PC-3 (cell line): ENCODE data around the gene GTPBP6. TPM values are rescaled to one million over a fixed set of nuclear protein-coding genes. Genes with fewer than 3 reads are reported as not detected.

ENCODE experiments used
- ATAC-seq: fragments of 200-7000 bp; cut with Tn5 transposase; 2 replicates; pipeline ENCODE4 v1.9.1; 2020; ENCODE audit warnings: mild to moderate bottlenecking, moderate library complexity
- Bru-seq: library from RNA; stranded (reverse); fragments of 400-500 nt; gene quantifications from one replicate; lab custom pipeline; 2021; lab: Mats Ljungman, UMichigan
- BruChase-seq, 2 experiments: library from RNA; stranded (reverse); fragments of 400-500 nt; gene quantifications; one replicate each; lab custom pipeline; 2021; lab: Mats Ljungman, UMichigan
- BruUV-seq: library from RNA; stranded (reverse); fragments of 400-500 nt; replicated peaks from 2 replicates; lab custom pipeline; 2021; lab: Mats Ljungman, UMichigan
- CTCF ChIA-PET: fragments of 300-600 bp; sonication (Branson Sonifier 250); formaldehyde crosslinking; loops from one replicate; lab custom pipeline; 2022; ENCODE audit warnings: antibody characterized with exemption; lab: Charles Lee
- POLR2A ChIA-PET: fragments of 300-600 bp; sonication (Branson Sonifier 250); formaldehyde crosslinking; loops from one replicate; lab custom pipeline; 2022; ENCODE audit warnings: antibody characterized with exemption; ENCODE audit not compliant: unreplicated experiment; lab: Charles Lee
- DNase-seq: peaks from one replicate; pipeline ENCODE4 v3.0.0-alpha.2; 2015
- H2AFZ ChIP-seq: fragments of 300-600 bp; sonication (generic); 2 replicates; pipeline ENCODE4 v1.6.0; 2016; ENCODE audit warnings: antibody characterized with exemption, low read length
- H3F3A ChIP-seq: fragments of 300-600 bp; sonication (generic); one replicate; pipeline ENCODE4 v1.6.0; 2017; ENCODE audit warnings: antibody characterized with exemption, low read length, control low read depth, mild to moderate bottlenecking; ENCODE audit not compliant: unreplicated experiment
- H3K27ac ChIP-seq: fragments of 300-600 bp; sonication (generic); 2 replicates; pipeline ENCODE4 v1.5.1; 2016; ENCODE audit warnings: mild to moderate bottlenecking, low read length
- H3K27me3 ChIP-seq: fragments of 300-600 bp; sonication (generic); 2 replicates; pipeline ENCODE4 v1.6.1; 2016; ENCODE audit warnings: low read length, mixed read lengths
- H3K36me3 ChIP-seq: fragments of 300-600 bp; sonication (generic); 2 replicates; pipeline ENCODE4 v1.6.1; 2016; ENCODE audit warnings: low read depth, mixed run types, low read length, mixed read lengths
- H3K4me1 ChIP-seq: fragments of 300-600 bp; sonication (generic); 2 replicates; pipeline ENCODE4 v1.5.1; 2016; ENCODE audit warnings: low read length; ENCODE audit not compliant: insufficient read depth
- H3K4me2 ChIP-seq: fragments of 300-600 bp; sonication (generic); 2 replicates; pipeline ENCODE4 v1.6.0; 2016; ENCODE audit warnings: low read length
- H3K4me3 ChIP-seq: fragments of 300-600 bp; sonication (generic); 2 replicates; pipeline ENCODE4 v1.5.1; 2016; ENCODE audit warnings: mild to moderate bottlenecking, low read length, mixed read lengths
- H3K79me2 ChIP-seq: fragments of 300-600 bp; sonication (generic); 2 replicates; pipeline ENCODE4 v1.6.1; 2017; ENCODE audit warnings: low read length, mixed read lengths
- H3K9ac ChIP-seq: fragments of 300-600 bp; sonication (generic); 2 replicates; pipeline ENCODE4 v1.6.0; 2016; ENCODE audit warnings: mild to moderate bottlenecking, low read length
- H3K9me2 ChIP-seq: fragments of 300-600 bp; sonication (generic); replicated peaks from 2 replicates; pipeline ENCODE4 v1.6.1; 2016; ENCODE audit warnings: mixed run types, low read length, mixed read lengths
- H3K9me3 ChIP-seq: fragments of 300-600 bp; sonication (generic); 2 replicates; pipeline ENCODE4 v1.6.1; 2016; ENCODE audit warnings: low read length, mixed read lengths
- H4K20me1 ChIP-seq: fragments of 300-600 bp; sonication (generic); 2 replicates; pipeline ENCODE4 v1.6.1; 2016; ENCODE audit warnings: low read length, mixed read lengths
- EZH2 ChIP-seq: fragments of 300-600 bp; sonication (generic); IDR thresholded peaks from one replicate; pipeline ENCODE4 v1.6.1; 2017; ENCODE audit warnings: antibody characterized with exemption, mild to moderate bottlenecking, low read length; ENCODE audit not compliant: unreplicated experiment
- EZH2phosphoT487 ChIP-seq: fragments of 300-600 bp; sonication (generic); IDR thresholded peaks from 2 replicates; pipeline ENCODE4 v1.6.1; 2018; ENCODE audit warnings: mild to moderate bottlenecking, antibody characterized with exemption, low read length, borderline replicate concordance
- intact Hi-C: fragments of 100-400 bp; cut with micrococcal nuclease; formaldehyde crosslinking; loops from 2 replicates; pipeline ENCODE4 v1.9.0; 2023
- long read RNA-seq: library from polyadenylated mRNA; unstranded; transcript quantifications from one replicate; pipeline ENCODE4 v2.0.0, GENCODE V29; 2021; ENCODE audit not compliant: unreplicated experiment
- total RNA-seq: library from RNA; depleted of rRNA; stranded (reverse); fragments of >200 nt; gene quantifications from 2 replicates; pipeline ENCODE4 v1.2.3, GENCODE V29; 2014; rRNA removed
- TF ChIP-seq, protein P1 (sequence below): fragments of 300-600 bp; sonication (generic); conservative IDR thresholded peaks from 2 replicates; pipeline ENCODE4 v1.5.1; 2017; ENCODE audit warnings: antibody characterized with exemption, low read depth, mild to moderate bottlenecking, low read length

GTPBP6 gene, protein sequence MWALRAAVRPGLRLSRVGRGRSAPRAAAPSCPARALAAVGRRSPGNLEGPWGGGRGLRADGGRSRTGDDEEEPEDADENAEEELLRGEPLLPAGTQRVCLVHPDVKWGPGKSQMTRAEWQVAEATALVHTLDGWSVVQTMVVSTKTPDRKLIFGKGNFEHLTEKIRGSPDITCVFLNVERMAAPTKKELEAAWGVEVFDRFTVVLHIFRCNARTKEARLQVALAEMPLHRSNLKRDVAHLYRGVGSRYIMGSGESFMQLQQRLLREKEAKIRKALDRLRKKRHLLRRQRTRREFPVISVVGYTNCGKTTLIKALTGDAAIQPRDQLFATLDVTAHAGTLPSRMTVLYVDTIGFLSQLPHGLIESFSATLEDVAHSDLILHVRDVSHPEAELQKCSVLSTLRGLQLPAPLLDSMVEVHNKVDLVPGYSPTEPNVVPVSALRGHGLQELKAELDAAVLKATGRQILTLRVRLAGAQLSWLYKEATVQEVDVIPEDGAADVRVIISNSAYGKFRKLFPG
- total RNA-seq (38.8 and 49.0 TPM in 2 replicates), Bru-seq, nascent RNA (percentile 66 among the genes with signal in this experiment), BruChase-seq, experiment 1, labeled RNA remaining after a 6-hour chase (percentile 81 among the genes with signal in this experiment), BruChase-seq, experiment 2, labeled RNA remaining after a 2-hour chase (percentile 82 among the genes with signal in this experiment)
- long read RNA-seq, transcript GTPBP6-201 (10 exons, 1,907 nt) = major isoform, 66 of 111 reads
- long read RNA-seq, partial matches to known transcripts = 26 of 111 reads
- long read RNA-seq, other reads (novel, unspliced or antisense) = 18 of 111 reads

DNA sequence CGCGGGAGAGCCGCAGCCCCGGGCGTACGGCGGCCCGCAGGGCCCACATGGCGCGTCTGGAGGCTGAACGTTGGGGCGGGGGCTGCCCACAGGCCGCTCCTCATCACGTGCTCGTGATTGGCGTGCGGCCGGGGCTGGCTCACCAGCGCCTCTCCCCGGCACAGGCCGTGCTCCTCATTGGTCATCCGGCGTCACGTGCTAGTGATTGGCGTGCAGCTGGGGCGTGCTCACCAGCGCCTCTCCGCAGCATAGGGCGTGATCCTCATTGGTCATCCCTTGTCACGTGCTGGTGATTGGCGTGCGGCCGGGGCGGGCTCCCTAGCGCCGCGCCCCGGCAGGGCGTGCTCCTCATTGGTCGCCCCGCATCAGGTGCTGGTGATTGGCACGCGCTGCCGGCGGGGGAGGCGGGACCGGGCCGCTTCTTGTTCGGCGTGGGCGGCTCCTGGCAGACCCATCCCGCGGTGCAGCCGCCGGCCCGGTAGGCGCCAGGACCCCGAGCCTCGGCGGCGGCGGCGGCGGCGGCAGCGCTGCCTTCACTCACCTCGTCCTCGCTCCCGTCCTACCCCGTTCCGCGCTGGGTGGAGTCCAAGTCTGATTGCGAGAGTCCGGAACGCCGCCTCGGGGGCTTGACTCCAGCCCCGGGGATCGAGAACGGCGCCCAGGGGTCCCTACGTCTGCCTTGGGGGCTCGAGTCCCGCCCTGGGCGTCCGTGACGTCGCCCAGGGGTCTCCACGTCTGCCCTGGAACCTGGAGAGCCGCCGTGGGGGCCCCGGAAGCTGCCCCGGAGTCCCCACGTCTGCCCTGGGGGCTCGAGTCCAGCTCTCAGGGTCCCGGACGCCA lies at the start of gene GTPBP6:
Gene GTPBP6, minus strand, starts transcription at position 58 of the 840 bp plus-strand sequence. Its CDS starts 9 bp downstream, at position 49.
- Histone ChIP-seq H3K27ac (peak within 1 kb of the TSS; percentile 48; the same call in 1 of the 2 replicates), H3K36me3 (no peaks in the 10 kb centered on the region), H4K20me1 (no peaks in the 10 kb centered on the region), H3K9me3 (no peaks in the 10 kb centered on the region), H3K4me1 (0 out of 2 replicates have a peak, but pooled peaks cover 4% of the 10 kb centered on the region), H3F3A (no peaks in the 10 kb centered on the region), H3K9ac (peak within 1 kb of the TSS; percentile 80), H3K4me3 (peak within 1 kb of the TSS; percentile 79), H3K9me2 (no peaks in the 10 kb centered on the region), H3K4me2 (peak within 1 kb of the TSS; percentile 90), H2AFZ (peak within 1 kb of the TSS; percentile 79), H3K27me3 (no peaks in the 10 kb centered on the region), H3K79me2 (no peaks in the 10 kb centered on the region)
- peak; percentile 97 for DNase-seq
- no peak for TF ChIP-seq EZH2phosphoT487
- TF ChIP-seq, protein P1, sequence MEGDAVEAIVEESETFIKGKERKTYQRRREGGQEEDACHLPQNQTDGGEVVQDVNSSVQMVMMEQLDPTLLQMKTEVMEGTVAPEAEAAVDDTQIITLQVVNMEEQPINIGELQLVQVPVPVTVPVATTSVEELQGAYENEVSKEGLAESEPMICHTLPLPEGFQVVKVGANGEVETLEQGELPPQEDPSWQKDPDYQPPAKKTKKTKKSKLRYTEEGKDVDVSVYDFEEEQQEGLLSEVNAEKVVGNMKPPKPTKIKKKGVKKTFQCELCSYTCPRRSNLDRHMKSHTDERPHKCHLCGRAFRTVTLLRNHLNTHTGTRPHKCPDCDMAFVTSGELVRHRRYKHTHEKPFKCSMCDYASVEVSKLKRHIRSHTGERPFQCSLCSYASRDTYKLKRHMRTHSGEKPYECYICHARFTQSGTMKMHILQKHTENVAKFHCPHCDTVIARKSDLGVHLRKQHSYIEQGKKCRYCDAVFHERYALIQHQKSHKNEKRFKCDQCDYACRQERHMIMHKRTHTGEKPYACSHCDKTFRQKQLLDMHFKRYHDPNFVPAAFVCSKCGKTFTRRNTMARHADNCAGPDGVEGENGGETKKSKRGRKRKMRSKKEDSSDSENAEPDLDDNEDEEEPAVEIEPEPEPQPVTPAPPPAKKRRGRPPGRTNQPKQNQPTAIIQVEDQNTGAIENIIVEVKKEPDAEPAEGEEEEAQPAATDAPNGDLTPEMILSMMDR = no peak
- TF ChIP-seq EZH2 = no peak
- peak; percentile 77 for ATAC-seq
- TSS peak; percentile 50 for BruUV-seq
- ChIA-PET CTCF (no interaction called here), POLR2A (no interaction called here)
- intact Hi-C loops = loop anchor here (5.0 kb wide), 1 partner anchor 37 kb away; the partner anchor contains the start of gene PLCXD1

GRCh38 chrX:367866-368265 lies 49.3 kb upstream of the GTPBP6 start:
- TF ChIP-seq, protein P1 = no peak
- TF ChIP-seq EZH2phosphoT487 = no peak
- no peak for TF ChIP-seq EZH2
- Histone ChIP-seq H3K4me2 (no peak overlapping the region), H3K9me2 (no peaks in the 10 kb centered on the region), H3K9me3 (no peaks in the 10 kb centered on the region), H3K27me3 (no peaks in the 10 kb centered on the region), H3K36me3 (no peaks in the 10 kb centered on the region), H4K20me1 (no peaks in the 10 kb centered on the region), H3K79me2 (no peaks in the 10 kb centered on the region), H3K4me3 (no peak overlapping the region), H3F3A (no peaks in the 10 kb centered on the region), H3K4me1 (no peaks in the 10 kb centered on the region), H3K9ac (no peak overlapping the region), H2AFZ (no peak overlapping the region), H3K27ac (no peak overlapping the region)
- no TSS peak for BruUV-seq
- intact Hi-C loops = no loop called here
- DNase-seq = no peak
- POLR2A ChIA-PET = no interaction called here
- CTCF ChIA-PET = no interaction called here
- ATAC-seq = no peak
